Measurements from ENCODE around the gene ETS1.

DNA sequence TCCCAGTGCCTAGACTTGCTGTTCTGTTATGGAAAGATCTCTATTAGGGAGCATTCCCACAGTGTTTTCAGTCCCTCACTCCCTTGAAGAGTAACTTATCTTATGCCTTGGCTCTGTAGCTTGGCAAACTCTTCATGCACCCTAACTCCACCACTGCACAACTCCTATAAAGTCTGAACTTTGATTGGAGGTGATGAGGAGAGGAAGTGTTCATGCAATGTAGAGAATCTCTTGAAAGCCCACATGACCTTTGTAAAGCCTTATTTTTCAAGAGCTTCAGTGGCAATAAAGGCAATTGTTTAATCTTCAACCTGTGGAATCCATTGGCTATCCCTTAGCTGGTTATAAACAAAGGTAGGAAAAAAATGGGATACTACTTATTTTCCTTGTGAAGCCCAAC, 176.2 kb downstream of the ETS1 start:
- TF ChIP-seq POLR2A (IDR thresholded peaks at IDR 0.05) (no peak), CTCF (IDR thresholded peaks at IDR 0.05) (no peak)
